Suppressor macrophage treated with lipopolysaccharide for 4 hours (primary cell): ENCODE data around the gene SIVA1.

ENCODE experiments used
- DNase-seq: peaks from one replicate; pipeline ENCODE4 v3.0.0-alpha.2; 2020

The SIVA1 gene, protein sequence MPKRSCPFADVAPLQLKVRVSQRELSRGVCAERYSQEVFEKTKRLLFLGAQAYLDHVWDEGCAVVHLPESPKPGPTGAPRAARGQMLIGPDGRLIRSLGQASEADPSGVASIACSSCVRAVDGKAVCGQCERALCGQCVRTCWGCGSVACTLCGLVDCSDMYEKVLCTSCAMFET

DNA sequence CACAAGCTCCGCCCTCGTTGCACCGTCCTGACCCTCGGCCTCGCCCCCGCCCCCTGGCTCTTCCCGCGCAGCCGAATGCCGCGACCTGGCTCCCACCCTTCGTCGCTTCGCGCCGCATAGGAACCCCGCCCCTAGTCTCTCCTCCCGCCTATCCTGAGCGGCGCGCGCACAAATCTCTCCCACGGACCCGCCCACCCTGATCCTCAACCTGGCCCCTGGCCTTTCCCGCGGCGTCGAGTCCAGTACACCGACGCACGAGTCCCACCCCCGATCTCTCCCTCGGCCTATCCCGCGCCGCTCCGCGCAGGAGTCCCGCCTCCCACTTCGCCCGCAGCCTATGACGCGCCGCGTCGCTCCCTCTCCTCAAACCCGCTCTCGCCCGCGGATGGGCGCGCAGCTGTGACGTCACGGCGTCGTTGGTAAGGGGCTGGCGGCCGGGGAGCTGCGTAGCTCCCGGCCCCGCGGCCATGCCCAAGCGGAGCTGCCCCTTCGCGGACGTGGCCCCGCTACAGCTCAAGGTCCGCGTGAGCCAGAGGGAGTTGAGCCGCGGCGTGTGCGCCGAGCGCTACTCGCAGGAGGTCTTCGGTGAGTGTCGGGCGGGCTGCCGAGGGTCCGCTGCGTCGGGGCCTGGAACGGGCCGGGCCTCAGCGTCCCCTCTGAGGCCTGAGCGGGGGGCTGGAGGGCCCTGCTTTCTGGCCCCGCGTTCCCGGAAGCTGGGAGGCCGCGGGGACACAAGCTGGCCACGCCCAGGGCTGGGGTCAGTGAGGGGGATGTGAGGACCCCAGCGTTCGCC, at the start of gene SIVA1:
TSS of gene SIVA1 (plus strand) at position 413 of the 793 bp plus-strand sequence. CDS start at position 468, 55 bp downstream.
- peak; percentile 100 for DNase-seq

DNA sequence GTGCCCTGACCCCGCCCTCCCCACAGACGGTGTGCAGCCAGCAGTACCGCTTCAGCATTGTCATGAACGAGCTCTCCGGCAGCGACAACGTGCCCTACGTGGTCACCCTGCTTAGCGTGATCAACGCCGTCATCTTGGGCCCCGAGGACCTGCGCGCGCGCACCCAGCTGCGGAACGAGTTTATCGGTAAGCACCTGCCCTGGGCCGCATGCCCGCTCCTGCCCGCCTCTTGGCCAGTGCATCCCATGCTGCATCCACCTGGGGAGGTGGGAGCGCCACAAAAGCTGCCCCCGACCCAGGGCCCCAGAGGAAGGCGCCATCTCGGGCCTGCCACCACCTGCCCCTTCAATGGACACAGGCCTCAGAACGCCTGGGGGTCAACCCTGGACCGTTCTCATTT, 49.7 kb upstream of the SIVA1 start:
- no peak for DNase-seq

DNA sequence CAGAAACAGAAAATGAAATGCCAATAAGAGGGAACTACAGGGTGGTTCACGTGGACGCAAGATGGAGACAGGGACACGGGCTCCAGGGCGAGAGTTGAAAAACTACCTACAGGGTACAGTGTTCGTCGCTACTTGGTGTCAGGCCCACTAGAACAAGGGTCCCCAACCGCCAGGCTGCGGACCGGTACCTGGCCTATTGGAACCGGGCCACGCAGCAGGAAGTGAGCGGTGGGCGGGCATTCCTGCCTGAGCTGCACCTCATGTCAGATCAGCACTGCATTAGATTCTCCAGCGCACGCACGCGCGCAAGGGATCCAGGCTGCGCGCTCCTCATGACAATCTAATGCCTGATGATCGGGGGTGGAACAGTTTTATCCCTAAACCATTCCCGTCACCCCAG, 48.7 kb upstream of the SIVA1 start:
- DNase-seq: no peak

DNA sequence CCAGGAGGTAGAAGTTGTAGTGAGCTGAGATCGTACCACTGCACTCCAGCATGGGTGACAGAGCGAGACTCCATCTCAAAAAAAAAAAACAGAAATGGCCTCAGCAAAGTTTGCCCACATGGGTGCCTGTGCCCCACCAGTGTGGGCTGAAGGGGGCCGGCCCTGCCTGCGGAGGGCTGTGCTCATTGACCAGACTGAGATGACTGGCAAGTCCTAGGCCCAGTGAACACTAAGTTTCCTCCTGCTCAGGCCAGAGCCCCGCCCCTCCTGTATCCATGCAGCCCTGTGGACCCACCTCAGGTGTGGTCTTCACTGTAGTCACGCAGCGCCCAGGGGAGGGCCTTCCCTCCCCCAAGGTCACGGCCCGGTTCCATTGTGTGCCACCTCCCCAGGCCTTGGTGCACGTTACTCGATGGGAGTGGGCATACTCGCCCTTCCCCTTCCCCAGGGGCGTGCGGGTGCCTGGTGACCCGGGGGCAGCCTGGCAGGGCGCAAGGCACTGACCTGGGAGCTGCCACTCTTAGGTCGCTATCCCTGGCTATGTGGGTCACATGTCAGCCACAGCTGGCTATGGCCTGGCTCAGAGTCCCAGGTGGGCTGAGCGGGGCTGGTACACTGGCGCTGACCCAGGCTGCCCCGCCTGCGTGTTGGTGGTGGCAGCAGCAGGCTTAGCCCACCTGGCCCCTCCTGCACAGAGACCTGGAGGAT, 47.5 kb upstream of the SIVA1 start:
- DNase-seq: no peak

DNA sequence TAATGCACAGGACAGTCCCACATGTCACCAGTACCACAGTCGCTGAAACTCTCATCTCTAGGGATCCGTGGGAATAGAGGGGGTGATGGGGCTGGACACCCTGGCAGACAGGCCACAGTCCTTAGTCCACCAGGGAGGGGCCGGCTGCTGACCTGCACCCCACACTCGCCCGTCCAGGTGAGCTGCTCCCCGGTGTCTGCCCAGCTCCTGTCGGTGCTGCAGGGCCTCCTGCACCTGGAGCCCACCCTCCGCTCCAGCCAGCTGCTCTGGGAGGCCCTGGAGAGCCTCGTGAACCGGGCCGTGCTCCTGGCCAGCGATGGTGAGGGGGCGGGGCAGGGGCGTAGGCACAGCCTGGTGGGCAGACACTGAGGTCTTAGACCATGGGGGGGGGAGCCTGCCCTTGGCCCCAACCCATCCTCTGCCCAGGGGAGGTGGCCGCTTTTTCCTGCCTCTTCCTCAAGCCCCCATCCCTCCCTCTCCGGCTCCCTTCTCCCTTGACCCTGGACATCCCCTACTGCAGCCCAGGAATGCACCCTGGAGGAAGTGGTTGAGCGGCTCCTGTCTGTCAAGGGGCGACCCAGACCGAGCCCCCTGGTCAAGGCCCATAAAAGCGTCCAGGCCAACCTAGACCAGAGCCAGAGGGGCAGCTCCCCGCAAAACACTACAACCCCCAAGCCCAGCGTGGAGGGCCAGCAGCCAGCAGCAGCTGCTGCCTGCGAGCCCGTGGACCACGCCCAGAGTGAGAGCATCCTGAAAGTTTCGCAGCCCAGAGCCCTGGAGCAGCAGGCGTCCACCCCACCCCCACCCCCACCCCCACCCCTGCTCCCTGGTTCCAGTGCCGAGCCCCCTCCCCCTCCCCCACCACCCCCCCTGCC, 46.0 kb upstream of the SIVA1 start:
- DNase-seq: no peak

DNA sequence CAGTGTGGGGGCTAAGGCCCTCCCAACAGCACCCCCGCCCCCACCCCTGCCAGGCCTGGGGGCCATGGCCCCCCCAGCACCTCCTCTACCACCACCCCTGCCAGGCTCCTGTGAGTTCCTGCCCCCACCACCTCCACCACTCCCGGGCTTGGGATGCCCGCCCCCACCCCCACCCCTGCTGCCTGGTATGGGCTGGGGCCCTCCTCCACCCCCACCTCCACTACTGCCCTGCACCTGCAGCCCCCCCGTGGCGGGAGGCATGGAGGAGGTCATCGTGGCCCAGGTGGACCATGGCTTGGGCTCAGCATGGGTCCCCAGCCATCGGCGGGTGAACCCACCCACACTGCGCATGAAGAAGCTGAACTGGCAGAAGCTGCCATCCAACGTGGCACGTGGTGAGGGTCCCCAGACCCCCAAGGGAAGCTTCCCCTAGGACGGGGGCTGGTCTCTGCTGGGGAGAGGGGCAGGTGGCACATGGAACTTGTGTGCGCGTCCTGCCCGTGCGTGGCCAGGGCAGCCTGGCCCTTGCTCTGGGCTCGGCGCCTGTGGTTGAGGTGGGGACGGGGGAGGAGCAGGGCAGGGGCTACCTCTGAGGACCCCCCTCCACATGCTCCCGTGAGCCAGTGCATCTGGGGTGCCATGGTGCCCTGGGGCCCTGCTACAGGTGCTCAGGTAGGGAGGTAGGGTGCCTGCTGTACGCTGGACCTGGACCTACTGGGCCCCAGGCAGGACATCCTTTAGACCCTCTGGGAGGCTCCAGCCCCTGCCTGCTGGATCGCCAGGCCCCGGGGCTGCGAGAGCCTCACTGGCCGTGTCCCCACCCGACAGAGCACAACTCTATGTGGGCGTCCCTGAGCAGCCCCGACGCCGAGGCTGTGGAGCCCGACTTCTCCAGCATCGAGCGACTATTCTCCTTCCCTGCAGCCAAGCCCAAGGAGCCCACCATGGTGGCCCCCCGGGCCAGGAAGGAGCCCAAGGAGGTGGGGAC, 45.0 kb upstream of the SIVA1 start:
- no peak for DNase-seq

DNA sequence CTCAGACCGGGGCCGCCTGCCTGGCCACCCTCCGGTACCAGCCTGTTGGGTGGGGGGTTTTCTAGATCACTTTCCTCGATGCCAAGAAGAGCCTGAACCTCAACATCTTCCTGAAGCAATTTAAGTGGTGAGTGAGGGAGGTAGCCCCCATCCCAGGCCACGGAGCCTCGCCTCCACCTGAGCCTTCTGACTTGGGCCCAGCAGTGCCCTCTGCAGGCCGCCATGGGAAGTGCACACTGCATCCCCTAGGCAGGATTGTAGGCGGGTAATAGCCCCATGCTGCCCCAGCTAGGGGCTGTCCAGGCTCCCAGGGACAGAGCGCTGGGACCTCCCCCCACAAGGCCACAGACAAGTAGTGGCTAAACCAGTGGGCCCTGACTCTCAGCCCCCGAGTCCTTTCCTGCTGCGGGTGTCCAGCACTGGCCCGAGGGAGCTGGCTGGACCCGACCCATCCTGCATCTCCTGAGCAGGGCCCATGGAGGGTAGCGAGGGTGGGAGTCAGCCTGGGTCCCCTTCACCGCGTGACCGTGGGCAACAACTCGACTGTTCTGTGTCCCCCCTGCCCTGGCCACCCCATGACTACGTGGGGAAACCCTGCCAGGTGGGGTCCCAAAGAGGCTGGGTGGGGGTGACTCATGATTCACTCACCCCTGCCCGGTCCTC, 44.2 kb upstream of the SIVA1 start:
- peak; percentile 74 for DNase-seq

DNA sequence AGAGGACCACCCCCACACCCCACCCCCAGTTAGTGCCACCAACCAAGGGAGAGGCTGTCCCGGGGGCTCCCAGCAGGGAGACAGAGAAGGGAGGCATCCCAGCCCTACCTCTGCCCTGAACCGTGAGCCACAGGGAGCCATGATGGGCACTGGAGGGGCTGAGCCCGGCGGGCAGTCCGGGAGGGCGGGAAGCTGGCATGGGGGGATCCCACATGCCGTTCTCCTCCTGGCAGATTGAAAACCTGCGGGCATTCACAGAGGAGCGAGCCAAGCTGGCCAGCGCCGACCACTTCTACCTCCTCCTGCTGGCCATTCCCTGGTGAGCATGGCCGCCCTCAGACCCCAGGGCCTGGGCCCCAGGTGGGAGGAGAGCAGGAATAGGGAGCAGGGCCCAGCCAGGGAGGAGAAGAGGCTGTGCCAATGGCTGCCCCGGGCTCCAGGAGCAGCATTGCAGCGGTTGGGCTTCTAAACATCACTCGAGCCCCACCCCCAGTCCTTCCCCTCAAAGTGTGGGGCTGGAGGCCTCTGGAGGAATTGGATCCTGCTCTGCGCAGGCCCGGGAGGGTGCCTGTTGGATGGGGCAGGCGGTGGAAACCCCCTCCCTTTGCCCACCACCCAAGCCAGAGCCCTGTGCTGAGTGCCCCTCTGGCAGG, 43.4 kb upstream of the SIVA1 start:
- DNase-seq: no peak

DNA sequence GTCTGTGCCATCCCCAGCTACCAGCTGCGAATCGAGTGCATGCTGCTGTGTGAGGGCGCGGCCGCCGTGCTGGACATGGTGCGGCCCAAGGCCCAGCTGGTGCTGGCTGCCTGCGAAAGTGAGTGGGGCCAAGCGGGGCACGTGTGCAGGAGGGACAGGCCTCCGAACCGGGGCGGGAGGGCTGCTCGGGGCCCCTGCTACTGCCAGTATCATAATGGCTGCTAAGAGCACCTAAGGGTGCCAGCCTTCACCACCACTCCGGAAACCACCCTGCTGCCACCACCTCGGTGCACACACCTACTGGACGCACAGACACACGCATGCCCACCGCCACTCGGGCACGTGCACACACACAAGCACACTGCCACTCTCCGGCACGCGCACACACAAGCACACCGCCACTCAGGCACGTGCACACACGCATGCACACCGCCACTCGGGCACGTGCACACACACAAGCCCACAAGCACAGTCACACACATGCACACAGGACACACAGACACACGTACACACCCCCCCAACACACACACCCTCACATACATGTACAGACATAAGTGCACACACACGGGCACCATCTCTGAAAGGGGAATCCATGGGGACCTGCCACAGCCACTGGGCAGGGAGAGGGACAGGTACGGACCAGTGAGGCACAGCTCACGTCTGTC, 42.7 kb upstream of the SIVA1 start:
- no peak for DNase-seq

DNA sequence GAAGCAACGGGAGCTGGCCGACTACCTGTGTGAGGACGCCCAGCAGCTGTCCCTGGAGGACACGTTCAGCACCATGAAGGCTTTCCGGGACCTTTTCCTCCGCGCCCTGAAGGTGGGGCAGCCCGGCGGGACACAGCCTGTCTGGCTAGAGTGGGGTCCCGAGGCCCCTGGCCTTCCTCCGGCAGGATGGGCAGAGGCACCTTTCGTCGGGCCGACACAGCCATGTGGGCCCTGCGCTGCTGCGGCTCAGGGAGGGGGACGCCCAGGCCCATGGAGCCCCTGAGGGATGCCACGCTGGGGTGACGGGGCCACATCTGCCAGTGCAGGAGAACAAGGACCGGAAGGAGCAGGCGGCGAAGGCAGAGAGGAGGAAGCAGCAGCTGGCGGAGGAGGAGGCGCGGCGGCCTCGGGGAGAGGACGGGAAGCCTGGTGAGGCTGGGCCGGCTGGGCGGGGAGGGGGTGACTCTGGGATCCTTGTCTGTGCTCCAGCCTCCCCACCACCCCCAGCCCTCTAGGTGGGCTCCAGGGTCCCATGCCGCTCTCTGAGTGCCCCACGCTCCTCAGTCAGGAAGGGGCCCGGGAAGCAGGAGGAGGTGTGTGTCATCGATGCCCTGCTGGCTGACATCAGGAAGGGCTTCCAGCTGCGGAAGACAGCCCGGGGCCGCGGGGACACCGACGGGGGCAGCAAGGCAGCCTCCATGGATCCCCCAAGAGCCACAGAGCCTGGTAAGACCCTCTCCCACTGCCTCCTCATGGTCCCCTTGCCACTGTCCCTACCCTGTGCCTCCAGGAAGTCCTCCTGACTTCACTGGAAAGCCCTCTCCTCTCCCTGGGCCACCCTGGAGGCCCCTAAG, 39.8 kb upstream of the SIVA1 start:
- DNase-seq: no peak

DNA sequence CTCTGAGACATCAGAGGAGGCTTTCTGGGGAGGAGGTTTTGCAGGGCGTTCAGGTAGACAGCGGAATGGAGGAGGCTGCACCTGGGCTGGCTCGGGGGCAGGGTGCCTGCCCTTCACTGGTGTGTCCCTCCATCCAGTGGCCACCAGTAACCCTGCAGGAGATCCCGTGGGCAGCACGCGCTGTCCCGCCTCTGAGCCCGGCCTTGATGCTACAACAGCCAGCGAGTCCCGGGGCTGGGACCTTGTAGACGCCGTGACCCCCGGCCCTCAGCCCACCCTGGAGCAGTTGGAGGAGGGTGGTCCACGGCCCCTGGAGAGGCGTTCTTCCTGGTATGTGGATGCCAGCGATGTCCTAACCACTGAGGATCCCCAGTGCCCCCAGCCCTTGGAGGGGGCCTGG, 38.9 kb upstream of the SIVA1 start:
- DNase-seq: no peak

DNA sequence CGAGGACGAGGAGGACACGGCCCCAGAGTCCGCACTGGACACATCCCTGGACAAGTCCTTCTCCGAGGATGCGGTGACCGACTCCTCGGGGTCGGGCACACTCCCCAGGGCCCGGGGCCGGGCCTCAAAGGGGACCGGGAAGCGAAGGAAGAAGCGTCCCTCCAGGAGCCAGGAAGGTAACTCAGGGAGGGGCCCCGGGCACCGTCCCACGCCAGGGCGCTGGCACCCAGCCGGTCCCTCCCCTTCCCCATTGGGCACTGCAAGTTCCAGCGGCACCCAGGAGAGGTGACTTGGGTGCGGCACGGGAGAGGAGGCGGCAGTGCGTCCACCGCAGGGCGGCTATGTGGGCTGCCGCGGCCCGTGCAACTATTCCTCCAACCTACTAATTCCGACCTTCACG, 38.3 kb upstream of the SIVA1 start:
- DNase-seq: no peak

DNA sequence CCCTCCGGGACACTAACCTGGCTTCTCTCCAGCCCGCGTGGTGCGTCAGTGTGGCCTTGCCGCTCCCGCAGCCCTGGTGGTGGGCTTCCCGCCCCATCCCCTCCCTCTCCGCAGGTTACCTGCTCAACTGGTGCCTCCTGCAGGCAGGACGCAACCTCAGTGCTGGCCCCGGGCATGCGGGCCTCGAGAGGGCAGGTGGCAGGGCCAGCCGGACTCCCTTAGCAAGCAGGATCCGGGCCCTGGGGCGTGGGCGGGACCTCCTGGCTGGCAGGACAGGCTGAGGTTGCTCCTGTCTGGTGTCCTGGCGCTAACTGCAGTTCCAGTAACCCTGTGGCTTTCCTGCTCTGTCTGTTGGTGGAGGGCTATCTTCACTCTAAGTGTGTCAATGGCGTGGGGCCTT, 37.5 kb upstream of the SIVA1 start:
- DNase-seq: no peak

DNA sequence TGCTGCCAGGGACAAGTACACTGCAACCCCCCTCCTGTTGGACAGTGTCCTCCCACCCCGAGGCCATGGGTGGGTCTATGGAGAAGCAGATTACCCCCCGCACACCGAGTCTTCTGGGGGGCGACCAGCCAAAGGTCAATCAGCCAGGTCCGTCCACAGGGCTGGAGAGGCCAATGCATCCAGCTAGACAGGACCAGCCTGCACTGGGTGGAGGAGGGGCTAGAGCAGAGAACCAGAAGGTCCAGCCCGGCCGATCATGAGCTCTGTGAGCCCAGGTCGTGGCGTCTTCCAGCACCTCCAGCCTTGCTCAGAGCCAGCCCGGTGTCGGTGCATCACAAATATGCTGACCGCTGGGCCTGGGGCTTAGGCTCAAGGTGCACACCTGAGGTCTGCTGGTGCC, 37.1 kb upstream of the SIVA1 start:
- no peak for DNase-seq

DNA sequence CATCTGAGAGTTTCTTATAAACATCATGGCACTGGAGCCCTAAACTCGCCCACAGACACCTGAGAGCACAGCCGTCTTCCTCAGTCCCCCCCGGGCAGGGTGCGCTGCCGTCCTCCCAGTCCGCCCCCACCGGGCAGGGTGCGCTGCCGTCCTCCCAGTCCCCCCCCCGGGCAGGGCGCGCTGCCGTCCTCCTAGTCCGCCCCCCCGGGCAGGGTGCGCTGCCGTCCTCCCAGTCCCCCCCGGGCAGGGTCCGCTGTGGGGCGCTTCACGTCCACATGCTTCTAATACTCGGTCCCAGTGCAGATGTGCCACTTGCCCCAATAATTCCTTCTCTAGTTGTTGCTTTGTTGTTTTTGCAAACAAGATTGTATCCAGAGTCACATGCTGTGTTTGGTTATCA, 35.8 kb upstream of the SIVA1 start:
- no peak for DNase-seq

DNA sequence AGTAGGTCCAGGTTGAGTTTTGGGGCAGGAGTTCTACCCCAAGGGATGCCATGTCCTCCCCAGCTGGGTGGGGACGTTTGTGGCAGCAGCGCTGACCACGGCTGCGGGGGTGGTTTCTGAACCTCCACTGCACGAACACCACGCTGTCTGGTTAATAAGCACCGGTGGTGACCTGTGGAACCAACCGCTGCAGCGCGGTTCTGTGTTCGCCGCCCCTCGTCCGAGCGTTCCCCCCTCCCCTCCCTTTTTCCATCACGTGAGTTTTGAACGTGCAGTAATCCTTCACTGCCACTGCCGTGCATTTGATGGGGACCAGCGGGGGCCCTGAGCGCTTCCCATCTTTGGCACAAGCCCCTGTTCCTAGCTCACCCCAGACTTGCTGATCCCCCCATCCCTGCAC, 35.3 kb upstream of the SIVA1 start:
- no peak for DNase-seq

DNA sequence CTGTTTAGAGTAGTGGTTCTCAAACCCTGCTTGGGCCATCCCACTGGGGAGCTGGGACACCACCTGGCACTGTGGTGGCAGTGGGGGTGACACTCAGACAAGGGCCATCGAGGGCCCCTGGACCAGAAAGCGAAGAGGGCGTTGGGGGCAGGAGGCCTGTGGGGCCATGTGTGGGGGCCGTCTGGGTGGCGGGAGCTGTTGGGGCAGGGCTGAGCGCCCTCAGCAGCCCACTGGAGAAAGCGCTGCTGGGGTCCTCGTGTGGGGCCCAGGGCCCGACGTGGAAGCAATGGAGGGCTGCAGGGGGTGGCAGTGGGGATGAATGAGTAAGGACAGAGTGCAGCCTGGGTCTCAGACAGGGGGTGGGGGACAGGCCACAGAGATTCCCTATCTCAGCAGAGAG, 34.8 kb upstream of the SIVA1 start:
- no peak for DNase-seq

DNA sequence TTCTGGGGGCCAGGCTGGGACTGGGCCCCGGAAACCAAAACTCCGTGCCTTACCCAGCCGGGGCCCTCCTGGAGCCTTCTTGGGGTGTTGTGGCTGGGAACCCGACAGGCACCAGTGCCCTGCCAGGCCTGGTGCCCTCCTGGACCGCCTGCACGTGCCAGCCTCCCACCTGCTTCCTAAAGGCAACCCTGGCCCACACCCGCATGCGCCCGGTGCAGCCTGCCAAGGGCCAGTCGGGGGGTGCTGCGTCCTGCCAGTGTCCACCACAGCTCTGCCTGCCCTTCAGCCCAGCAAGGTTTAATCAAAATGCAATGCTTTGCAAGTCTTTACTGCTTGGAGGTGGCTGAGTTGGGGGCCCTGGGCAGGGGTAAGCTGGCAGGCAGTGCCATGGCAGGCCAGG, 34.1 kb upstream of the SIVA1 start:
- no peak for DNase-seq

DNA sequence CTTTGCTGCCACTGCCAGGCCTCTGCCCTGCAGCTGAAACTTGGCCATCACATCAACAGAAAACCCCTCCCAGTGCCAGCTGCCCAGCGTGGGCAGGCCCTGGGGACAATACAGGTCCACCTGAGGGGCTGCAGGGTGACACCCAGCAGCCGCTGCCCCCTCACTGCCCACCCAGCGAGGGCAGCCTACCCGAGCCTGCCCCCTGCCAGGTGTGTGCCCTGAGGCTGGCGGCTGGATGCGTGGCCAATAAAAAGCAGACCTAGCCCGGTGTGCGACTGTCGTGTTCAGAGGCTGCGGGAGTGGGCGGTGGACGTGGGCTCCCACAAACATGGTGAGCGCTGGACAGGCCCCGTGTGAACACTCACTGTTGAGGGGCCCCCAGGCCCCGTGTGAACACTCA, 33.6 kb upstream of the SIVA1 start:
- DNase-seq: no peak
